GM10266 (cell line): ENCODE results near the gene BCL11B.

Source experiments
- DNase-seq: peaks from one replicate; pipeline ENCODE4 v3.0.0; 2012; ENCODE audit errors: extremely low spot score
- TF ChIP-seq, protein P1 (sequence below): IDR thresholded peaks from 2 replicates; pipeline ENCODE4 v1.5.1; 2012; ENCODE audit warnings: mild to moderate bottlenecking, low read depth; ENCODE audit not compliant: control insufficient read depth, insufficient read depth; ENCODE audit errors: missing control alignments

The BCL11B gene

DNA sequence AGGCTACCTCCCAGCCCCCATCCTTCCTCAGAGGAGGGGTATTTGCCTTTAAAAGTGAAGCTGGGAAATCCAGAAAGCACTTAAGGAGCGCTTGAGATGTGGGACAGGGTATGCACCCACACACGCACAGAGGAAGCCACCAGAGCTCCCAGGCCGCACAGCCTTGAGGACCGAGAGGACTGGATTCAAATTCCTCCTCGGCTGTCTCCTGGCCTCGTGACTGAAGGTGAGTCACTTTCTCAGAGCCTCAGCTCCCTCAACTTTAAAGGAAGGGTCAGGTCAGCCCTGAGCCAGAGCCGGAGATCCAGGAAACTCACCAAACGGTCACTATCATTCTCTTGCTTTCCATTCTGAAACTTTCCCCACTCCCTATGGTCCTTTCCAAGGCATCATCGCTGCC is 37.6 kb downstream of the BCL11B start:
- TF ChIP-seq, protein P1, sequence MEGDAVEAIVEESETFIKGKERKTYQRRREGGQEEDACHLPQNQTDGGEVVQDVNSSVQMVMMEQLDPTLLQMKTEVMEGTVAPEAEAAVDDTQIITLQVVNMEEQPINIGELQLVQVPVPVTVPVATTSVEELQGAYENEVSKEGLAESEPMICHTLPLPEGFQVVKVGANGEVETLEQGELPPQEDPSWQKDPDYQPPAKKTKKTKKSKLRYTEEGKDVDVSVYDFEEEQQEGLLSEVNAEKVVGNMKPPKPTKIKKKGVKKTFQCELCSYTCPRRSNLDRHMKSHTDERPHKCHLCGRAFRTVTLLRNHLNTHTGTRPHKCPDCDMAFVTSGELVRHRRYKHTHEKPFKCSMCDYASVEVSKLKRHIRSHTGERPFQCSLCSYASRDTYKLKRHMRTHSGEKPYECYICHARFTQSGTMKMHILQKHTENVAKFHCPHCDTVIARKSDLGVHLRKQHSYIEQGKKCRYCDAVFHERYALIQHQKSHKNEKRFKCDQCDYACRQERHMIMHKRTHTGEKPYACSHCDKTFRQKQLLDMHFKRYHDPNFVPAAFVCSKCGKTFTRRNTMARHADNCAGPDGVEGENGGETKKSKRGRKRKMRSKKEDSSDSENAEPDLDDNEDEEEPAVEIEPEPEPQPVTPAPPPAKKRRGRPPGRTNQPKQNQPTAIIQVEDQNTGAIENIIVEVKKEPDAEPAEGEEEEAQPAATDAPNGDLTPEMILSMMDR: no peak
- no peak for DNase-seq

DNA sequence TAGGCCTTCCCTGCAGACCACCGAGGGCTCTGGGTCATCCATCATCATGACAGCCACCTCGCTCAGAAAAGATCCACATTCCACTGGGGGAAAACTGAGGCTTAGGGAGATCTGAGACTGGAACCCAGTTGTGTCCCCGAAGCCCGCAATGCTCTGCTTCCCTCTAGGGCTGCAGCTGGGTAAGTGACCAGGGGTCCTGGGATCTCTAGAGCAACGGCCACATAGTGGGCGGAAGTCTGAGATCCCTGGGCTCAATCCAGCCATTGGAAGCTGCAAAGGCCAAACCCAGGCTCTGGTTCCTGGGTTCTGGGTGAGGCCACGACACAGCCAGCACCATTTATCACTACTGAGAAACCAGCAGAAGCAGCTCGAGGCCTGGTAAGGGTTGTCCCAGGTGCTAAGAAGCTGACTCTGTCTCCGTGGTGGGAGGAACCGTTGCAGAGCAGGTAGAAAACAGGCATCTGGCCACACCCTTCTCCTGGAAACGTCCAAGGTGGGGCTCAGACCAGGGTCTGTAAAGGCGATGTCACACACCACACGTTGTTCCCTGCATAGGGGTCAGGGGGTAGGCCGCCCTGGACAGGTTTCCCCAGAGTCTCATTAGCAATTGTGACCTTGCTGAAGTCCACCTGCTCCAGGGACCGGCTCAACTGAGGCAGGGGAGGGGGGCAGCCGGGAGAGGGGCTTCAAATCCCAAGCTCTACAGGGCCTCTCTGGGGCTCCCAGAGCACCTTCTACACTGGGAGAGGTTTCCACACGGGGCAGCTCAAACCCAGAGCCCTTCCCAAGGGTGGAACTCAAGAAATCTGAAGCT is 38.6 kb downstream of the BCL11B start:
- TF ChIP-seq, protein P1: no peak
- DNase-seq: no peak

DNA sequence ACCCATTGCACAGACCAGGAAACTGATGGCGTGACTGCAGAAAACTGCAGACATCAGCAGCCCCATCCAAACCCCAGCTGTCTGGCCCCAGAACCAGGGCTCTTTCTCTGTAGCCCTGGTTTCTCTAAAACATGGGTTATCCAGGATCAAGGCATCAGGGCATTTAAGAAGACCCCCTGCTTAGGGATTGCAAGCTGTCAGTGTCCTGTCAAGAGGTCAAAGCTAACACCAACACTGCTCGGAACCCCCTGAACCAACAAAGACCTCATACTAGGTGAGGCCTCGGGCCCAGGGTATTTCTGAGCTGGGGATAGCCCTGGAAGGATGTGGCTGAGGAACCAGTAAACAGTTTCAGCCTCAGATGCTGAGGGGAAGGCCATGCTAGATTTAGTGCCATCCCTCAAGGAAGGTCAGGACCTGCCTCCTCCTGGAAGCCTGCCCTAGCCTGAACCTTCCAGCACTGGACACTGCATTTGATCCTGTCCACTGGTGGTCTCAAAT is 39.2 kb downstream of the BCL11B start:
- TF ChIP-seq, protein P1: no peak
- DNase-seq: no peak

DNA sequence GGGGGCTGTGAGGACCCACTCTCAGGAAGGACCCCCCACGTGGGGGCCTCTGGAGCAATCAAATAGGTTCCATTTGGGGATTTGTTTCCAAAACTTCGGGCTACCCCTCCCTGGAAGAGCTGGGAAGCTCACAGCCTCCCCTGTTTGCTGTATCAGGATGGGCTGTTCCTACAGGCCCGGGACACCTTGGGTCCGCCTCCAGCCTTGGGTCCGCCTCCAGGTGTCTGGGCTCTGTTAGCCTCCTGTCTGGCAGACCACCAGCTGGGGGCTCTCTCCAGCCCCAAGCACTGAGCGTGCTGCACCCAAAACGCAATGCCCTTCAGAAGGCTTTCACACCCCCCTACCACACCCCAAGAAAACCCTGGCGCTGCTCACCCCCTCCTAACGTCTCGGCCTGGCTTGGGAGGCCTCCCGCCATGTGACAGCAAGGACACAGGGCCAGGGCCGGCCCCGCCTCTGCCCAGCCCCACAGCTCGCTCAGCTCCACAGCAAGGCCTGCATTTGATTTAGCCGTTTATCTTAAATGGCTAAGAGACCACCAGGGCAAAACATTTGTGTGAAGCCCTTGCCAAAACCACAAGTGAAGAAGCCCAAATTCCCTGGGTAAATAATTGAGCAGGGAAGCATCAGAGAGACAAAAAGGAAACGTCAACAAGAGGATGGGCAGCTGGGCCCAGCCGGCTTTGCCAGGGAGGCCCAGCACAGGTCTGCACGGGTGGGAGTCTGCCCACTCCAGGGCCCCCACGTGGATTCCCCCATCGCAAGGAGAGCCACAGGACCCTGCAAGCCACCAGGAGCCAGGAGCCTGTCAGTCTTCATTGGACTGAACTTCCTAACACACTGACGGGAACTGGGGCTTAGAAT is 39.9 kb downstream of the BCL11B start:
- TF ChIP-seq, protein P1: no peak
- no peak for DNase-seq

DNA sequence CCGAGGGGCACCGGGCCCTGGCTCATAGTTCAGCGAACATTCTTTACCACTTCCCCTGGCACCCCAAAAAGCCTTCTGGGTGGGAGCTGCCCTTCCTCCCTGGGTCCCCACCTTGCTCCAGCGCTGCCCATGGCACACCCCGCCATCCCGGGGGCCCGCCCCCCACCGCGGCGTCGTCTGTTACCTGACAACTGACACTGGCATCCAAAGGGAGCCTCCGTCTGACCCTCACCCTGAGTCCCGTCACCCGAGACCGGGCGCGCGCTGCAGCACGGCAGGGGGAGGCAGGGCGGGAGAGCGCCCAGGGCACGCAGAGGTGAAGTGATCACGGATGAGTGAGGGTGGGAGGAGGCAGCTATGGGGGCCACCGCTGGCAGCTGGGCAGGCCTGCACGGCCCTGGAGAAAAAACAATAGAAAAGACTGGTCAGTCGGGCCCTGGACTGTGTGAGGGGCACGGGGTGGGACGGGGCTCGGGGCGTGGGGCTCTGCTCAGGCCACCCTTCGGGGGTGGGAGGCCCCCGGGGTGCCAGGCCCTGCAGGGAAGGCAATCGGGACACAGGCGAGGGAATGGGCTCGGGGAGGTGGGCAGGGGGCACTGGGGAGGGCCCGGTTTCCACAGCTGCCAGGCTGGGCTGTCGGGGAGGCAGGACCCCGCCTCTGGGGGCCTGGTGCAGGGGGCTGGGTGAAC is 40.7 kb downstream of the BCL11B start:
- no peak for DNase-seq
- TF ChIP-seq, protein P1: no peak

DNA sequence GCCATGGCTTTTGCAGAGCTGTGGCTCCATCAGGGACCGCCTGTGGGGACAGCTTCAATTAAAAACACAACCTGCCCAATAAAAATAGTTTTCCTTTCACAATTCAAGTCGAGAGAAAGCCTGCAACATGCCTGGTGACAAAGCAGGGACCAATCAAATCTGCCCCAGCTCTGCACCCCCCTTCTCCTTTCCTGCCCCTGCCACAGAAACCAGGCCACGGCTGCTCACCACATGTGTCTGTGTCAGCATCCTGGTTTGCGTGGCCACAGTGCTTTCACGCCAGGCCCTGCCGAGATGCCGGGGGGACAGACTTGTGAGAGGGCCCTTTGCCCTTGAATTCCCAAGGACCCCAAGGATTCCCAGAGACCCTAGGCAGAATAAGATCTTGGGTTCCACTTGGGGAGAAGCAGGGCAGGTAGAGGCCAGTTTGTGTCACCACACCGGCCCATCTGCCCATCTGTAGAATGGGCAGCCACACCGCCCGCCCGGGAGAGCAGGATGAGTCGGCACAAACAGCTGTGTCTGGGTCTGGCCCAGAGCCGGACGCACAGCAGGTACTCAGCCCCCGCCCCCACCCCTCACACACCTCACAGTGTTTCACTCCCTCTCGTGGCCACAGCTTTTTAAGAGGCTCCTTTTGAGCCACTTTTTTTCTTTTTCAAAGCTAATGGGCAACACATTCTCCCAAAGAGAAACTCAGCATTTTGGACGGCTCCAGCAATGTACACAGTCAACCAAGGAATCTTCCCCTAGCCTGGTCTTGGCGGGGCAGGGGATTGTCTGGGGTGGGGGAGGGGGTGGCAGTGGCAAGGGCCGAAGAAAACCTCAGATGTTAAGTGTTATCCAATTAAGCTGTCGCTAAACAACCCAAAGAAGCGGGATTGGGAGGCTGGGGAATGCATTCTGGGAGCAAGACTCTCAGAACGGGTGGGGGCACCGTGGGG is 41.5 kb downstream of the BCL11B start:
- no peak for DNase-seq
- TF ChIP-seq, protein P1: no peak
